ENCODE results near the gene ARHGAP24. TPM values are rescaled to one million over a fixed set of nuclear protein-coding genes. Genes with fewer than 3 reads are reported as not detected.

The ARHGAP24 gene
- total RNA-seq, 4 donors from 2014 or later = 3.6 to 35.3 (median 7.2) TPM

DNA sequence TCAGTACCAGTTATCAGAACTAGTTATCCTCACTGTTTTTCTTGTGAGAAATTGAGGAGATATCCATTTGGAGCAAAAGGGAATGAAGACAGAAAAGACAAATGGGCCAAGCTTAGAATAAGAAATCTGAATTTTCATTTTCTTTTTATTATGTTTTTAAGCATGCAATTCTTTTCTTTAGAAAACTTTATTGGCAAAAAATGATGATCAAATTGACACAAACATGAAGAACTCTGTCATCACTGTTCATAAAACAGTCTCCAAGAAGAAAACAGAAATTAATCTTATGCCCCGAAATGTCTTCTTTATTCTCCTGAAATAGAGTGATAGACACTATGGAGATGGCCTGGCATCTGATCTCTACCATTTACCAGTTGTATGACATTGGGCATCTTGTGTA is 139.0 kb downstream of the ARHGAP24 start:
- no peak overlapping the region for H3K27ac ChIP-seq
- intact Hi-C loops (cut with DNase I) = no loop called here
- H3K36me3 ChIP-seq = no peaks in the 10 kb centered on the region
- 89 to 93% methylated on average over 1 of the region's 1 CpG for WGBS, 2 donors
- no peaks in the 10 kb centered on the region for H3K27me3 ChIP-seq
- no peaks in the 10 kb centered on the region for H3K9me3 ChIP-seq
- no peak for TF ChIP-seq POLR2A (IDR thresholded peaks at IDR 0.05)
- TF ChIP-seq, protein P1, sequence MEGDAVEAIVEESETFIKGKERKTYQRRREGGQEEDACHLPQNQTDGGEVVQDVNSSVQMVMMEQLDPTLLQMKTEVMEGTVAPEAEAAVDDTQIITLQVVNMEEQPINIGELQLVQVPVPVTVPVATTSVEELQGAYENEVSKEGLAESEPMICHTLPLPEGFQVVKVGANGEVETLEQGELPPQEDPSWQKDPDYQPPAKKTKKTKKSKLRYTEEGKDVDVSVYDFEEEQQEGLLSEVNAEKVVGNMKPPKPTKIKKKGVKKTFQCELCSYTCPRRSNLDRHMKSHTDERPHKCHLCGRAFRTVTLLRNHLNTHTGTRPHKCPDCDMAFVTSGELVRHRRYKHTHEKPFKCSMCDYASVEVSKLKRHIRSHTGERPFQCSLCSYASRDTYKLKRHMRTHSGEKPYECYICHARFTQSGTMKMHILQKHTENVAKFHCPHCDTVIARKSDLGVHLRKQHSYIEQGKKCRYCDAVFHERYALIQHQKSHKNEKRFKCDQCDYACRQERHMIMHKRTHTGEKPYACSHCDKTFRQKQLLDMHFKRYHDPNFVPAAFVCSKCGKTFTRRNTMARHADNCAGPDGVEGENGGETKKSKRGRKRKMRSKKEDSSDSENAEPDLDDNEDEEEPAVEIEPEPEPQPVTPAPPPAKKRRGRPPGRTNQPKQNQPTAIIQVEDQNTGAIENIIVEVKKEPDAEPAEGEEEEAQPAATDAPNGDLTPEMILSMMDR (IDR thresholded peaks at IDR 0.05) = no peak
- no peak overlapping the region for H3K4me3 ChIP-seq
- peaks cover 0 to 16% (median 0%) of the 10 kb centered on the region in 3 donors for H3K4me1 ChIP-seq
- no peak for DNase-seq

DNA sequence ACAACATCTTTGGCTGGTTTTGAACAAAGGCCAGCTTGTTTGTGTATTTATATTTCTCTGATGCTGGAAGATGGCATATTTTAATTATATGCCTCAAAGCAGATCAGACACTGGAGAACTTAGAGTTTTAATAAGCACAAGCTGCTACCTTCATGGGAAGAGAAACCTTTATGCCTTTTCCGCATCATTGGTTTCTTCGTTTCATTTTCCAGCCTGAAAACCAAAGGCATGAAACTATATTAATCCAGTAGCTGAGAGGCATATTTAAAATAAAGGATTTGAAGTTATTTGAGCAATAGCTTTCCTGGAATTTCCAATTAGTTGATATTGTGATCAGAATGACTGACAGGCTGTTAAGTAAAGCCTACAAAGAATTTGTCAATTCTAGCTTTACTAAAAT is 141.0 kb downstream of the ARHGAP24 start:
- TF ChIP-seq POLR2A (IDR thresholded peaks at IDR 0.05) = no peak
- TF ChIP-seq, protein P1 (IDR thresholded peaks at IDR 0.05) = no peak
- intact Hi-C loops (cut with DNase I) = no loop called here
- H3K27ac ChIP-seq = no peak overlapping the region
- 48 to 79% methylated on average over 2 of the region's 2 CpGs for WGBS, 2 donors
- H3K27me3 ChIP-seq = no peaks in the 10 kb centered on the region
- DNase-seq = no peak
- H3K9me3 ChIP-seq = no peaks in the 10 kb centered on the region
- no peaks in the 10 kb centered on the region for H3K36me3 ChIP-seq
- peaks cover 0 to 11% (median 0%) of the 10 kb centered on the region in 3 donors for H3K4me1 ChIP-seq
- no peak overlapping the region for H3K4me3 ChIP-seq

DNA sequence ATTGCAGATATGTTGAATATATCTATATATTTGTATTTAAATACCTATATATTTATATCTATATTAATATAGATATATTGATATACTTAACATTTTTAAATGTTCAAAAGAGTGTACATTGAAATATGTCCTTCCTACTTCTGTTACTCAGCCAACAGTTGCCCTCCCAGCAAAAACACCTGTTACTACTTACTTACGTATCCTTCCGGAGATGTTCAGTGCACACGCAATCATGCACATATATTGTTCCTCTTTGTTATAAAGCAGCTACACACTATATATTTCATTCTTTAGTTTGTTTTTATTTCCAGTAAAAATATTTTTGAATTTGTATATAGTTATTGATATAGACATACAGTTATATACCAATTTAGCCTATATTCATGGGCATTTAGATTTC is 142.3 kb downstream of the ARHGAP24 start:
- Histone ChIP-seq H3K4me3 (no peak overlapping the region), H3K36me3 (no peaks in the 10 kb centered on the region), H3K4me1 (peaks cover 0 to 2% (median 0%) of the 10 kb centered on the region in 3 donors), H3K27ac (no peak overlapping the region), H3K9me3 (no peaks in the 10 kb centered on the region), H3K27me3 (no peaks in the 10 kb centered on the region)
- TF ChIP-seq POLR2A (IDR thresholded peaks at IDR 0.05) = no peak
- TF ChIP-seq, protein P1 (IDR thresholded peaks at IDR 0.05) = no peak
- intact Hi-C loops (cut with DNase I) = no loop called here
- 78 to 98% methylated on average over 3 of the region's 3 CpGs for WGBS, 2 donors
- no peak for DNase-seq

DNA sequence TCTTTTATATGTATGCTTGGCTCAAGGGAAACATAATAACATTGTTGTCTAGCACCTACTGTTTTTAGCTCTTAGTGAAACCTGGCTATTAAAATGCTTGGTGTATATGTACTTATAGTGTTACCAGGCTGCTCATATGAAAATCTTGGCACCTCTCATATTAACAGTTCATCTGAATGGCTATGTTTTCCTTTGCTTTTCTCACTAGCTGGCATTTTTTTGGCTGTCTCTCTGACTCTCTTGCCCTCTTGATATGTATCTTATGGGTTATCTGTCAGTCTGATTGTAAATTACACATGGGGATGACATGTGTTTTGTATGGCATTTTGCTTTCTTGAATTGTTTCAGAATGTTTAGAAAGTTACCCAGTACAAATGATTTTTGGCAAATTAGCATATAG is 158.0 kb downstream of the ARHGAP24 start:
- intact Hi-C loops (cut with DNase I) = no loop called here
- H3K27me3 ChIP-seq = no peaks in the 10 kb centered on the region
- DNase-seq = no peak
- H3K4me3 ChIP-seq = no peak overlapping the region
- no peaks in the 10 kb centered on the region for H3K36me3 ChIP-seq
- H3K9me3 ChIP-seq = peaks cover 0 to 3% (median under 1%) of the 10 kb centered on the region in 3 donors
- no peak overlapping the region for H3K27ac ChIP-seq
- TF ChIP-seq POLR2A (IDR thresholded peaks at IDR 0.05) = no peak
- TF ChIP-seq, protein P1 (IDR thresholded peaks at IDR 0.05) = no peak
- no peaks in the 10 kb centered on the region for H3K4me1 ChIP-seq

DNA sequence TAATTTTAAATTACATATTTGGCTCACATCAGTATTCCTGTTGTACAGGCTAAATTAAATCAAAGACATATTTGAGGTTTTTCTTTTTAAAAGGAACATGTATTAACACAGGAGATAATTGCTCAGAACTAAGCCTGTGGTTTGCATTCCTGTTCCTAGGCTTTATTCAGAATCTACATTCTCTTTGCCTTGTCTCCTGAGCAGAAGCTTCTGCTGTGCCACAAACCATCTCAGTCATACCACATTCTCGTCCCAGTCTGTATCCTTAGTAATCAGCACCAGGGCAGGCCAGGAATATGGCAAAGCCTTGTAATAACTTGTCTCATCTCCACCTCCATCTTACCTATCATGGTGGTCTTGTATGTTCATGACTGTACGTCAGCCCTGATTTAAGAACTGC is 162.8 kb downstream of the ARHGAP24 start:
- H3K4me3 ChIP-seq = no peak overlapping the region
- 68 to 70% methylated on average over 2 of the region's 2 CpGs for WGBS, 2 donors
- no peak for DNase-seq
- no peaks in the 10 kb centered on the region for H3K4me1 ChIP-seq
- H3K36me3 ChIP-seq = no peaks in the 10 kb centered on the region
- no peak for TF ChIP-seq POLR2A (IDR thresholded peaks at IDR 0.05)
- TF ChIP-seq, protein P1 (IDR thresholded peaks at IDR 0.05) = no peak
- intact Hi-C loops (cut with DNase I) = no loop called here
- H3K27ac ChIP-seq = no peak overlapping the region
- no peaks in the 10 kb centered on the region for H3K27me3 ChIP-seq
- H3K9me3 ChIP-seq = no peaks in the 10 kb centered on the region

Measured in esophagus squamous epithelium (tissue), 5 donors.